ENCODE results near the gene SLC44A4. TPM values are rescaled to one million over a fixed set of nuclear protein-coding genes. Genes with fewer than 3 reads are reported as not detected.

Gene SLC44A4
- total and polyA plus RNA-seq, 9 of the 15 experiments (the other 6 are each of a cell fraction or from before 2014, with no cell fraction given), result 7.9 to 18.6 (median 11.2) TPM

- TF ChIP-seq CREB3L1 (IDR thresholded peaks at IDR 0.05; ENCODE audit: borderline replicate concordance, low read depth) (0 out of 2 replicates have a peak, but pooled peaks have one; percentile 45), MTA3 (IDR thresholded peaks at IDR 0.05; ENCODE audit: borderline replicate concordance) (peak; percentile 88; the same call in 1 of the 2 replicates), FOXP1 (CRISPR knock-in tag; IDR thresholded peaks at IDR 0.05) (peak; percentile 82; the same call in 1 of the 2 replicates), RCOR1 (IDR thresholded peaks at IDR 0.05; ENCODE audit: borderline replicate concordance in 1 of 2, low read depth in 2 of 2, low read length in 2 of 2) (0 out of 4 replicates have a peak, but pooled peaks of 1 of the 2 experiments have one; percentile 40), ARID4B (CRISPR knock-in tag; IDR thresholded peaks at IDR 0.05) (peak; percentile 56; the same call in 1 of the 2 replicates), HMGN3 (IDR thresholded peaks at IDR 0.05; ENCODE audit: borderline replicate concordance, extremely low read depth, insufficient read length, low read depth, low read length) (peak; percentile 99), MEF2A (IDR thresholded peaks at IDR 0.05; ENCODE audit: control insufficient read depth, low read depth, low read length) (no peak), YY1 (IDR thresholded peaks at IDR 0.05; ENCODE audit: borderline replicate concordance in 1 of 3, control insufficient read depth in 1 of 3, extremely low read depth in 1 of 3, insufficient read depth in 3 of 3, insufficient read length in 1 of 3, insufficient replicate concordance in 2 of 3, low read depth in 1 of 3, low read length in 2 of 3) (peak in 2 of 3 experiments; percentile 32 to 59), DDX20 (tag; IDR thresholded peaks at IDR 0.05; ENCODE audit: low read depth) (no peak), PCBP1 (IDR thresholded peaks at IDR 0.05; ENCODE audit: low read depth, low read length, poor library complexity, severe bottlenecking) (peak; percentile 79), NONO (IDR thresholded peaks at IDR 0.05; ENCODE audit: low read depth in 2 of 2, low read length in 1 of 2) (peak; percentile 14 to 72; a peak in 2 of 4 replicates), HNRNPH1 (optimal IDR thresholded peaks at IDR 0.05; ENCODE audit: low read depth, low read length) (no peak), SOX6 (IDR thresholded peaks at IDR 0.05) (peak; percentile 57; the same call in 1 of the 2 replicates), ETV6 (IDR thresholded peaks at IDR 0.05; ENCODE audit: borderline replicate concordance in 1 of 2, low read depth in 2 of 2, low read length in 1 of 2) (peak in 1 of 2 experiments; percentile 72; a peak in 1 of 4 replicates), ETV6 (CRISPR knock-in tag; IDR thresholded peaks at IDR 0.05; ENCODE audit: borderline replicate concordance) (no peak), HOXB6 (CRISPR knock-in tag; IDR thresholded peaks at IDR 0.05; ENCODE audit: borderline replicate concordance) (no peak), TRIM25 (IDR thresholded peaks at IDR 0.05; ENCODE audit: borderline replicate concordance) (peak; percentile 99)
Measured at GRCh38 chr6:31901953-31902643, 23.3 kb upstream of the SLC44A4 start, which contains the start of gene ZBTB12 (continued).
